IPS DF 6.9 (cell line): ENCODE data around the gene MDN1.

ENCODE experiments used
- DNase-seq: peaks from one replicate; pipeline ENCODE4 v3.0.0-alpha.2; 2013; ENCODE audit warnings: low read depth, low spot score
- H3K27ac ChIP-seq: one replicate; pipeline ENCODE4 v1.5.1; 2013; ENCODE audit warnings: low read length, control low read depth
- H3K27me3 ChIP-seq: 2 replicates; pipeline ENCODE4 v1.6.1; 2013; ENCODE audit warnings: mild to moderate bottlenecking, low read length; ENCODE audit not compliant: control insufficient read depth, insufficient read depth
- H3K36me3 ChIP-seq: 2 replicates; pipeline ENCODE4 v1.6.1; 2013; ENCODE audit warnings: low read length; ENCODE audit not compliant: control insufficient read depth, insufficient read depth
- H3K4me1 ChIP-seq: 2 replicates; pipeline ENCODE4 v1.6.1; 2013; ENCODE audit warnings: low read length; ENCODE audit not compliant: control insufficient read depth, insufficient read depth
- H3K4me3 ChIP-seq: 2 replicates; pipeline ENCODE4 v1.5.1; 2013; ENCODE audit warnings: mild to moderate bottlenecking, low read length
- H3K9me3 ChIP-seq: 2 replicates; pipeline ENCODE4 v1.6.1; 2013; ENCODE audit warnings: low read length, inconsistent platforms; ENCODE audit not compliant: control insufficient read depth, insufficient read depth
- WGBS: extraction: QIAGEN DNeasy Blood & Tissue Kit; methylation state at CpG from one replicate; pipeline ENCODE4 v1.1.7; 2013; ENCODE audit warnings: mixed read lengths, missing lambda C conversion rate; ENCODE audit not compliant: insufficient read length, insufficient coverage; 5-methylcytosine and 5-hydroxymethylcytosine counted together

Gene MDN1

GRCh38 chr6:89615882-89616281, 203.7 kb downstream of the MDN1 start:
- Histone ChIP-seq H3K36me3 (no peaks in the 10 kb centered on the region), H3K4me1 (no peaks in the 10 kb centered on the region), H3K27me3 (no peaks in the 10 kb centered on the region), H3K9me3 (no peaks in the 10 kb centered on the region), H3K4me3 (no peak overlapping the region), H3K27ac (no peak overlapping the region)
- no CpG with 5 or more reads among the region's 5 CpGs for whole genome bisulfite sequencing
- no peak for DNase-seq

GRCh38 chr6:89613790-89614189, 205.8 kb downstream of the MDN1 start:
- Histone ChIP-seq H3K4me3 (no peak overlapping the region), H3K27ac (no peak overlapping the region), H3K9me3 (no peaks in the 10 kb centered on the region), H3K36me3 (no peaks in the 10 kb centered on the region), H3K27me3 (no peaks in the 10 kb centered on the region), H3K4me1 (no peaks in the 10 kb centered on the region)
- no peak for DNase-seq
- no CpG with 5 or more reads among the region's 5 CpGs for WGBS

GRCh38 chr6:89612121-89612520, 207.5 kb downstream of the MDN1 start:
- Histone ChIP-seq H3K27ac (no peak overlapping the region), H3K4me1 (no peaks in the 10 kb centered on the region), H3K36me3 (no peaks in the 10 kb centered on the region), H3K9me3 (no peaks in the 10 kb centered on the region), H3K27me3 (no peaks in the 10 kb centered on the region), H3K4me3 (no peak overlapping the region)
- WGBS: no CpG with 5 or more reads among the region's 12 CpGs
- no peak for DNase-seq

GRCh38 chr6:89611666-89612065, 207.9 kb downstream of the MDN1 start:
- Histone ChIP-seq H3K27me3 (no peaks in the 10 kb centered on the region), H3K4me3 (no peak overlapping the region), H3K27ac (no peak overlapping the region), H3K36me3 (no peaks in the 10 kb centered on the region), H3K4me1 (no peaks in the 10 kb centered on the region), H3K9me3 (no peaks in the 10 kb centered on the region)
- DNase-seq: no peak

GRCh38 chr6:89610149-89610642, 209.4 kb downstream of the MDN1 start:
- H3K9me3 ChIP-seq: no peaks in the 10 kb centered on the region
- H3K4me1 ChIP-seq: no peaks in the 10 kb centered on the region
- no peaks in the 10 kb centered on the region for H3K27me3 ChIP-seq
- DNase-seq: no peak
- H3K4me3 ChIP-seq: no peak overlapping the region
- no CpG with 5 or more reads among the region's 11 CpGs for WGBS
- no peaks in the 10 kb centered on the region for H3K36me3 ChIP-seq
- H3K27ac ChIP-seq: no peak overlapping the region

- Histone ChIP-seq H3K27ac (no peak overlapping the region), H3K9me3 (no peaks in the 10 kb centered on the region), H3K4me3 (no peak overlapping the region), H3K4me1 (0 out of 2 replicates have a peak, but pooled peaks cover 3% of the 10 kb centered on the region), H3K36me3 (0 out of 2 replicates have a peak, but pooled peaks cover 2% of the 10 kb centered on the region), H3K27me3 (no peaks in the 10 kb centered on the region)
- DNase-seq: no peak
- no CpG with 5 or more reads among the region's 5 CpGs for WGBS
Observed at GRCh38 chr6:89605861-89606260, 213.7 kb downstream of the MDN1 start.

GRCh38 chr6:89604653-89605052, 214.9 kb downstream of the MDN1 start:
- Histone ChIP-seq H3K27ac (no peak overlapping the region), H3K36me3 (0 out of 2 replicates have a peak, but pooled peaks cover 2% of the 10 kb centered on the region), H3K27me3 (no peaks in the 10 kb centered on the region), H3K9me3 (no peaks in the 10 kb centered on the region), H3K4me3 (no peak overlapping the region), H3K4me1 (0 out of 2 replicates have a peak, but pooled peaks cover 3% of the 10 kb centered on the region)
- DNase-seq: no peak
- WGBS: no CpG with 5 or more reads among the region's 5 CpGs

GRCh38 chr6:89602166-89602565, 217.4 kb downstream of the MDN1 start:
- H3K27ac ChIP-seq: no peak overlapping the region
- DNase-seq: no peak
- no peak overlapping the region for H3K4me3 ChIP-seq
- H3K4me1 ChIP-seq: 0 out of 2 replicates have a peak, but pooled peaks cover 3% of the 10 kb centered on the region
- no CpG with 5 or more reads among the region's 6 CpGs for WGBS
- no peaks in the 10 kb centered on the region for H3K9me3 ChIP-seq
- H3K27me3 ChIP-seq: no peaks in the 10 kb centered on the region
- H3K36me3 ChIP-seq: 0 out of 2 replicates have a peak, but pooled peaks cover 2% of the 10 kb centered on the region

GRCh38 chr6:89599727-89600126, 219.9 kb downstream of the MDN1 start:
- no peak for DNase-seq
- Histone ChIP-seq H3K36me3 (0 out of 2 replicates have a peak, but pooled peaks cover 2% of the 10 kb centered on the region), H3K27ac (no peak overlapping the region), H3K9me3 (no peaks in the 10 kb centered on the region), H3K27me3 (no peaks in the 10 kb centered on the region), H3K4me3 (no peak overlapping the region), H3K4me1 (0 out of 2 replicates have a peak, but pooled peaks cover 3% of the 10 kb centered on the region)
- no CpG with 5 or more reads among the region's 7 CpGs for WGBS

GRCh38 chr6:89597988-89598387, 221.6 kb downstream of the MDN1 start:
- no CpG with 5 or more reads among the region's 3 CpGs for WGBS
- no peak overlapping the region for H3K4me3 ChIP-seq
- no peaks in the 10 kb centered on the region for H3K27me3 ChIP-seq

GRCh38 chr6:89597372-89597771, 222.2 kb downstream of the MDN1 start:
- DNase-seq: no peak
- Histone ChIP-seq H3K27ac (no peak overlapping the region), H3K9me3 (no peaks in the 10 kb centered on the region), H3K4me1 (no peaks in the 10 kb centered on the region), H3K4me3 (no peak overlapping the region), H3K36me3 (no peaks in the 10 kb centered on the region), H3K27me3 (no peaks in the 10 kb centered on the region)
- WGBS: no CpG with 5 or more reads among the region's 2 CpGs

More at GRCh38 chr6:89597988-89598387, 221.6 kb downstream of the MDN1 start:
- Histone ChIP-seq H3K9me3 (no peaks in the 10 kb centered on the region), H3K36me3 (0 out of 2 replicates have a peak, but pooled peaks cover 2% of the 10 kb centered on the region), H3K4me1 (0 out of 2 replicates have a peak, but pooled peaks cover 3% of the 10 kb centered on the region), H3K27ac (no peak overlapping the region)
- DNase-seq: no peak
